GM23338 (cell line): ENCODE results near the gene LMF2.

Experiments
- CREB1 ChIP-seq: fragments of 250-450 bp; sonication (Bioruptor Pico); IDR thresholded peaks from 2 replicates; pipeline ENCODE4 v1.5.0; 2020; ENCODE audit warnings: low read depth, mild to moderate bottlenecking, moderate library complexity
- CTCF ChIP-seq, 2 experiments: fragments of 200-600 bp in 1 of 2; sonication (generic) in 1 of 2; conservative IDR thresholded peaks; 2 replicates each; pipeline versions ENCODE4 v1.5.1 to v1.6.1; 2016 to 2017; ENCODE audit warnings: antibody characterized with exemption in 2 of 2, low read depth in 2 of 2, mild to moderate bottlenecking in 2 of 2, moderate library complexity in 1 of 2
- ETS1 ChIP-seq: IDR thresholded peaks from 2 replicates; pipeline ENCODE4 v1.6.1; 2016; ENCODE audit warnings: antibody characterized with exemption
- EZH2 ChIP-seq: fragments of 200-600 bp; sonication (generic); IDR thresholded peaks from one replicate; pipeline ENCODE4 v1.8.0; 2017; ENCODE audit warnings: antibody characterized with exemption, mild to moderate bottlenecking, low read depth; ENCODE audit not compliant: unreplicated experiment
- EZH2phosphoT487 ChIP-seq: fragments of 200-600 bp; sonication (generic); IDR thresholded peaks from one replicate; pipeline ENCODE4 v1.8.1; 2018; ENCODE audit warnings: antibody characterized with exemption; ENCODE audit not compliant: unreplicated experiment
- JUNB ChIP-seq: IDR thresholded peaks from one replicate; pipeline ENCODE4 v1.6.1; 2016; ENCODE audit warnings: antibody characterized with exemption; ENCODE audit not compliant: unreplicated experiment
- POLR2AphosphoS5 ChIP-seq: IDR thresholded peaks from 2 replicates; pipeline ENCODE4 v1.6.1; 2016; ENCODE audit warnings: antibody characterized with exemption, low read depth
- REST ChIP-seq: IDR thresholded peaks from one replicate; pipeline ENCODE4 v1.6.1; 2018; ENCODE audit warnings: antibody characterized with exemption; ENCODE audit not compliant: unreplicated experiment

- TF ChIP-seq EZH2phosphoT487 (no peak), CTCF (conservative IDR thresholded peaks at IDR 0.05; ENCODE audit: low read depth in 2 of 2) (no peak), REST (no peak), EZH2 (no peak), POLR2AphosphoS5 (no peak), JUNB (no peak), ETS1 (no peak), CREB1 (CRISPR knock-in tag) (no peak)
Observed at GRCh38 chr22:50471197-50471847, 36.2 kb downstream of the LMF2 start.
